BLaER1 treated with 17β-estradiol and CSF1 and Interleukin-3, amounts not matched to agents 10 nM and 100 nM (cell line): ENCODE measurements around the gene C1GALT1C1.
"Not testable (repeated sequence)": the region's sequence is repeated elsewhere in the genome, so short reads cannot be mapped to it uniquely, and the experiment has no call there.

Source experiments
- H3K27ac ChIP-seq, 11 experiments: shearing (Covaris generic); formaldehyde crosslinking; 2 replicates each; pipeline ENCODE4 v1.8.1; 2022
- H3K27me3 ChIP-seq, 11 experiments: shearing (Covaris generic); formaldehyde crosslinking; 2 replicates each; pipeline ENCODE4 v1.8.1; 2022
- H3K36me3 ChIP-seq, 11 experiments: shearing (Covaris generic); formaldehyde crosslinking; 2 replicates each; pipeline ENCODE4 v1.8.1; 2022
- H3K4me1 ChIP-seq, 10 experiments: shearing (Covaris generic); formaldehyde crosslinking; 2 replicates each; pipeline ENCODE4 v1.8.1; 2022
- H3K4me2 ChIP-seq, 11 experiments: shearing (Covaris generic); formaldehyde crosslinking; 2 replicates each; pipeline ENCODE4 v1.8.1; 2022
- H3K4me3 ChIP-seq, 10 experiments: shearing (Covaris generic); formaldehyde crosslinking; 2 replicates each; pipeline ENCODE4 v1.8.1; 2022
- H3K9ac ChIP-seq, 11 experiments: shearing (Covaris generic); formaldehyde crosslinking; 2 replicates each; pipeline ENCODE4 v1.8.1; 2022
- H3K9me3 ChIP-seq, 11 experiments: shearing (Covaris generic); formaldehyde crosslinking; replicated peaks in 1 of 11; 2 replicates each; pipeline ENCODE4 v1.8.1; 2022
- H4K20me1 ChIP-seq, 11 experiments: shearing (Covaris generic); formaldehyde crosslinking; 2 replicates each; pipeline ENCODE4 v1.8.1; 2022
- Cebpa-rat ChIP-seq, 11 experiments: shearing (Covaris generic); IDR thresholded peaks; 2 replicates each; pipeline ENCODE4 v1.8.1; 2022

The C1GALT1C1 gene

DNA sequence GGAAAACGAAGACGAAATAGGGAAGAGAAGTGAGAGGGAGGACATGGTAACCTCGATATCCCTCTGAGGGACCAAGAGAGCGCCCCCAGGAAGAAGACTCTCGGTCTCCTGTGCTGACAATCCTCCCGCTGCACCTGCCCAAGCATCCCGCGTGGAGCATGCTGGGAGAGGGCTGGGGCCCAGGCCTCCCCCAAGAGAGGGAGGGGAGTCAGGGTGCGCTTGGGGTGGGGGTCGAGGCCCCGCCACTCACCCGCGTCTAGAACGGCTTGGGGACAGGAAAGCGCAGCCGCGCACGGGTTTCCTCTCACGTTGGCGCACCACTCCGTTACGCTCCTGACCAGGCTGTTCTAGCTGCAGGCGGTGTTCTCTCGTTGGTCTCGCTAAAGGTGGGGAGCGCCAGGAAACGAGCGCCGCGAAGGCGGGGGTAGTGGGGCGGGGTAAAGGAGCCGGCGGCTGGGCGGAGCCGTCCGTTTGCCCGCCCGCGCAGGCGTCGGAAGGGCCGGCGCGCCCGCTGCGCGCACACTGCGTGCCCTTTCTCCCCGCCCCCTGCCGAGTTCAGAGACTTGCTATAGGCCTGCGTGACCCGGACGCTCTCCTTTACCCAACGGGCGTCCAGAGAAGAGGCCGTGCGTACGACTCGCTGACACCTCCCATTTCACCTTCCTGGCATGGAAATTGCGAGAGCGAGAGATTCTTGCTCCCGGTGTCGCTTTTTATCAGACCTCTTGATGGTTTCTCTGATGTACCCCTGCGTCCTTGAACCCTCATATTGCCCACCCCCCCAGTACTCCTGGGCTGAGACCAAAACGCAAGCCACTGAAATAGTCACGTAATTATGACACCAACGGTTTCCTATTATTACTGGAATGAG is at the start of gene C1GALT1C1:
TSS of gene C1GALT1C1 (minus strand) at position 388 of the 871 bp plus-strand sequence. CDS start 2,888 bp downstream, outside the sequence.
- Histone ChIP-seq H3K9me3 (peaks cover 0 to 9% (median 6%) of the 10 kb centered on the region in 11 experiments; a peak in 6 of 22 replicates), H3K27ac (peak within 1 kb of the TSS; percentile 55 to 89 (median 84)), H3K4me1 (peaks cover 8 to 16% (median 14%) of the 10 kb centered on the region in 10 experiments; a peak in 19 of 20 replicates), H3K27me3 (no peaks in the 10 kb centered on the region), H3K9ac (peak within 1 kb of the TSS; percentile 79 to 87 (median 84)), H3K4me2 (peak within 1 kb of the TSS; percentile 60 to 81 (median 73)), H4K20me1 (no peaks in the 10 kb centered on the region), H3K4me3 (peak within 1 kb of the TSS; percentile 65 to 76 (median 70)), H3K36me3 (no peaks in the 10 kb centered on the region)
- TF ChIP-seq Cebpa-rat (IDR thresholded peaks at IDR 0.05) = no peak

DNA sequence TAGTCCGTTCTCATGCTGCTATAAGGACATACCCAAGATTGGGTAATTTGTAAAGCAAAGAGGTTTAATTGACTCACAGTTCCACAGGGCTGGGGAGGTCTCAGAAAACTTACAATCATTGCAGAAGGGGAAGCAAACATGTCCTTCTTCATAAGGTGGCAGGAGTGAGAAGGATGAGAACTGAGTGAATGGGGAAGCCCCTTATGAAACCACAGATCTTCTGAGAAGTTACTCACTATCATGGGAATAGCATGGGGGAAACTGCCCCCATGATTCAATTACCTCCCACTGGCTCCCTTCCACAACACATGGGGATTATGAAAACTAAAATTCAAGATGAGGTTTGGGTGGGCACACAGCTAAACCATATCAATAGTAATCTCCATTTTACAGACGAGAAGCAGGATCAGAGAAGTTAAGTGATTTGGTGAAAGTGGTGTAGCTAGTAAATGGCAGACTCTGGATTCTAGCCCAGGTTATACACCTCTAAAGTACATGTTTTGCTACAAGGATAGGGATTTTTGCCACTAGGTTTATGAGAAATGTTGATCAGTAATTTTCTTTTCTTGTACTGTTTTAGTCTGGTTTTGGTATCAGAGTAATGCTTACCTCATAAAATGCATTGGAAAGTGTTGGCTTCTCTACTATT is 47.3 kb upstream of the C1GALT1C1 start:
- H3K9ac ChIP-seq = no peak overlapping the region
- peak overlapping the region in 2 of 11 experiments; percentile 36 to 45; a peak in 3 of 22 replicates for H3K27ac ChIP-seq
- H3K4me2 ChIP-seq = no peak overlapping the region
- no peaks in the 10 kb centered on the region for H4K20me1 ChIP-seq
- H3K4me3 ChIP-seq = no peak overlapping the region
- H3K4me1 ChIP-seq = peaks cover 0 to 15% (median 4%) of the 10 kb centered on the region in 10 experiments; a peak in 10 of 20 replicates
- no peak for TF ChIP-seq Cebpa-rat (IDR thresholded peaks at IDR 0.05)
- peaks cover 11 to 33% (median 19%) of the 10 kb centered on the region in 11 experiments for H3K9me3 ChIP-seq
- H3K27me3 ChIP-seq = no peaks in the 10 kb centered on the region
- no peaks in the 10 kb centered on the region for H3K36me3 ChIP-seq

DNA sequence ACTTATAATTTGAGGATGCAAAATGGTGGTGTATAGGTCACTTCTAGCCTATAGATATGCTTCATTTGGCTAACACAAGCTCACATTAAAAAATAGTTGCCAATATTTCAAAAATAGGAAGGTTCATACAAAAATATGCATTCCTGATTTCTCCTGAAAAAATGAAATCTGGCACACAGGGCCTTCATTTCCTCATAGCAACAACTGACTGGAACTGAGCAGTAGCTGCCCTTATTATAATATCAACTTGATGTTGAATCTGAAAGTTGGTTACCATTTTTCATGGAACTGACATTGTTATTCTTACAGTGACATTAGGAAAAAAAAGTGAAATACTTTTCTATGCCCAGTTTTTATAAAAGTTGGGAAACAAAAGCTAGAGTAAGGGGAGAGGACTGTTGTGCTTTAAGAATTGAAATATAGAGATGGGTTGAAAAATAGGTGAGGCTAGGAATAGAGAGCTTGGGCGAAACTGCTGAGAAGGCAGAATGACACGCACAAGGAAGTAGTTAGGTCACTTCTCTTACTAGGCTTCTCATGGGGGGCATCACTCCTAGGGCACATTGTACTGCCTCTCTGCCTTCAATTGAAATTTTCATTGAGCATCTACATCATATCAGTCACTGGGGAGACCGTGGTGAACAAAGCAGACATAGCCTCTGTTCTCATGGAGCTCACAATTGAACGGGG is 43.1 kb upstream of the C1GALT1C1 start:
- H3K4me1 ChIP-seq = peaks cover 0 to 21% (median 8%) of the 10 kb centered on the region in 10 experiments; a peak in 10 of 20 replicates
- no peaks in the 10 kb centered on the region for H4K20me1 ChIP-seq
- no peaks in the 10 kb centered on the region for H3K27me3 ChIP-seq
- H3K27ac ChIP-seq = peak overlapping the region in 1 of 11 experiments; percentile 48; a peak in 2 of 22 replicates
- no peaks in the 10 kb centered on the region for H3K36me3 ChIP-seq
- H3K4me2 ChIP-seq = peak overlapping the region in 4 of 11 experiments; percentile 37 to 58 (median 44); a peak in 5 of 22 replicates
- H3K9me3 ChIP-seq = peaks cover 11 to 46% (median 19%) of the 10 kb centered on the region in 11 experiments
- H3K9ac ChIP-seq = no peak overlapping the region
- TF ChIP-seq Cebpa-rat (IDR thresholded peaks at IDR 0.05) = no peak
- no peak overlapping the region for H3K4me3 ChIP-seq

DNA sequence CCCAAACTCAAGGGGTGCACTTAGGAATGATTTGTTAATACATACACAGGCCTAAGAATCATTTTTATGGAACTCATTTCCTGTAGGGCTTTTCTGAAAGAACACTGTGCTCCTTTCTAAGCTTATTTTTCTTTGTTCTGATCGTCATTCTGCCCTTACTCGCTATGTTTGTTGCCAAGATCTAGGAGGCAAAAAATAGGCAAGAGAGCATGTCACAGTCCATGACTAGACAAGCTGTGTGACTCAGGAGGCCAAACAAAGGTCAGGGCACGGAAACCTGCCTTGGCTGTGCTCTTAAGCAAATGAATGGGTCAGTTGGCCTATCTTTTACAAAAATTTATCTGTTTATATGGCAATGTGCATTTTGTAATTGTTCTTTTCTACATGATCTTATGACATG is 42.5 kb upstream of the C1GALT1C1 start:
- TF ChIP-seq Cebpa-rat (IDR thresholded peaks at IDR 0.05) = no peak
- no peak overlapping the region for H3K4me3 ChIP-seq
- H3K36me3 ChIP-seq = no peaks in the 10 kb centered on the region
- peak overlapping the region in 1 of 11 experiments; percentile 15; a peak in 1 of 22 replicates for H3K9ac ChIP-seq
- peak overlapping the region in 3 of 11 experiments; percentile 5 to 51 (median 48); a peak in 3 of 22 replicates for H3K27ac ChIP-seq
- peaks cover 0 to 21% (median 8%) of the 10 kb centered on the region in 10 experiments; a peak in 10 of 20 replicates for H3K4me1 ChIP-seq
- no peaks in the 10 kb centered on the region for H3K27me3 ChIP-seq
- no peaks in the 10 kb centered on the region for H4K20me1 ChIP-seq
- H3K9me3 ChIP-seq = peaks cover 11 to 42% (median 19%) of the 10 kb centered on the region in 11 experiments
- H3K4me2 ChIP-seq = peak overlapping the region in 7 of 11 experiments; percentile 4 to 58 (median 26); a peak in 12 of 22 replicates

DNA sequence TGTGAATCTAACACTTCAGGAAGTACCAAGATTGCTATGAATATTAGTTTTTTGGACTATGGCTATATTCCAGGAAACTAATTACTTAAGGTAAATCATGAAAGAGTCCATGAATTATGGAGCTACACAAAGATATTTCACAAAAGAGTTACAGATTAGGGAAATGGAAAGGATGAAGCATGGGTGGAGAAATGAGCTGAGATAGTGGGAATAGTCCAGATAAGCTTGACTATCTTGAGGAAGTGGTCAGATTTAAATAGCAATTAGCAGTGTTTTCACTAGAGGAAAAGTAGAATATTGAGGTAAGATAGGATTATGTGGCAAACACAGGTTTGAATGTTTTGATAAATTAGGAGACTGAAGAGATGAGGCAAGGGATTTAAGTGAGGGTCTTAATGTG is 42.1 kb upstream of the C1GALT1C1 start:
- H3K27me3 ChIP-seq = no peaks in the 10 kb centered on the region
- peaks cover 0 to 21% (median 8%) of the 10 kb centered on the region in 10 experiments; a peak in 10 of 20 replicates for H3K4me1 ChIP-seq
- H3K27ac ChIP-seq = peak overlapping the region in 3 of 11 experiments; percentile 5 to 51 (median 48); a peak in 3 of 22 replicates
- H3K9ac ChIP-seq = peak overlapping the region in 1 of 11 experiments; percentile 15; a peak in 1 of 22 replicates
- no peaks in the 10 kb centered on the region for H4K20me1 ChIP-seq
- H3K36me3 ChIP-seq = no peaks in the 10 kb centered on the region
- peak overlapping the region in 7 of 11 experiments; percentile 4 to 58 (median 26); a peak in 12 of 22 replicates for H3K4me2 ChIP-seq
- no peak for TF ChIP-seq Cebpa-rat (IDR thresholded peaks at IDR 0.05)
- H3K9me3 ChIP-seq = peaks cover 11 to 38% (median 15%) of the 10 kb centered on the region in 11 experiments
- no peak overlapping the region for H3K4me3 ChIP-seq

DNA sequence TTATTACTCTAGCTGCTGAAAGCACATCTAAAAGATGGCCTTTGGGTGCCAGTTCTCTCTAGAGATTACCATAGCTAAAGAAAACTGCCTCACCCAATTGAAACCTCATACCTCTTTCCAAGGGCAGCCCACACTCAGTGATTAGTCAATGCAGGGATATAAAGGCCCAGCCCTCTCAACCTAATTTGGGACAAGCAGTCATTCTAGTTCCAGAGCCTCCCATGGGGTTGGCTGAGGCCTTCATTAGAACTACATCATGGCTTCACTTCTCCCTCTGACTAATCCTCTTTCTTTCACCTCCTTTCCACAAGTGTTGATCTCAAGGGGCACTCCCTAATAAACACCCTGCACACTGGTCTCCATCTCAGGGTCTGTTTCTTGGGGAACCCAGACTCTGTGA is 38.5 kb upstream of the C1GALT1C1 start:
- TF ChIP-seq Cebpa-rat (IDR thresholded peaks at IDR 0.05) = no peak
- Histone ChIP-seq H3K4me2 (no peak overlapping the region), H4K20me1 (no peaks in the 10 kb centered on the region), H3K36me3 (no peaks in the 10 kb centered on the region), H3K27me3 (no peaks in the 10 kb centered on the region), H3K9ac (no peak overlapping the region), H3K4me3 (no peak overlapping the region), H3K27ac (no peak overlapping the region), H3K9me3 (peaks cover 0 to 16% (median 0%) of the 10 kb centered on the region in 11 experiments; a peak in 2 of 22 replicates), H3K4me1 (peaks cover 0 to 19% (median 8%) of the 10 kb centered on the region in 10 experiments; a peak in 10 of 20 replicates)

DNA sequence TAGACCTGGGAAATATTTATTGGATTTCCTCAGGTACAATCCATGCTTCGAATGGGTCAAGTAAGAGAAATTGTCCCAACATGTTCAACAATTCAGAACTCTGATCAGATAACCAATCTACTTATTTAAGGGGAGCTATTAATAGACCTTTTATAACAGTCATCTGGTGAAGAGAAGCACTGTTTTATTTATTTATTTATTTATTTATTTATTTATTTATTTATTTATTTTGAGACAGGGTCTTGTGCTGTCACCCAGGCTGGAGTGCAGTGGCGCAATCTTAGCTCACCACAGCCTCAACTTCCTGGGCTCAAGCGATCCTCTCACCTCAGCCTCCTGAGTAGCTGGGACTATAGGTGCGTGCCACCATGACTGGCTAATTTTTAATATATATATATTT is 34.7 kb upstream of the C1GALT1C1 start:
- not testable (repeated sequence) for H3K4me3 ChIP-seq, H3K9ac ChIP-seq, H3K4me2 ChIP-seq, H4K20me1 ChIP-seq, H3K27ac ChIP-seq, H3K27me3 ChIP-seq, H3K4me1 ChIP-seq, H3K9me3 ChIP-seq, H3K36me3 ChIP-seq

DNA sequence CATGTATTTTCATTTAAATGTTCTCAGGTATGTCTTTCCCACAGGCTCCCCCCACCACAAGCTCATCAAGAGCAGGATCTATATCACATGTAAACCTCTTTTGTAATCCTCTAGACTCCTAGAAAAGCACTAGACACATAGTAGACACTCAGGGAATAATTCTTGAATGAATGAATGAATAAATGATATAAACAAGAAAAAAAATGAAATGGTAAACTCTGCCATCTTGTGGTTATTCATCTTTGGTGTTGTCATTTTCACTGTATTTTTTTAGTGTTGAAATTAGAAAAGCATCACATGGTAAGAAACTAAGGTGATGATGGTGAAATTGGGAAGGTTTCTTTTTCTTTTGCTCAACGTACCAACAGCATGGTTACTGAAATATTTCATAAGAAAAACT is 34.2 kb upstream of the C1GALT1C1 start:
- Histone ChIP-seq H3K9ac (no peak overlapping the region), H3K4me2 (no peak overlapping the region), H3K36me3 (no peaks in the 10 kb centered on the region), H4K20me1 (no peaks in the 10 kb centered on the region), H3K4me3 (no peak overlapping the region), H3K4me1 (no peaks in the 10 kb centered on the region), H3K27me3 (no peaks in the 10 kb centered on the region), H3K27ac (no peak overlapping the region), H3K9me3 (no peaks in the 10 kb centered on the region)
- no peak for TF ChIP-seq Cebpa-rat (IDR thresholded peaks at IDR 0.05)
